ENCODE data around the gene PIGQ. TPM values are rescaled to one million over a fixed set of nuclear protein-coding genes. Genes with fewer than 3 reads are reported as not detected.

The PIGQ gene
- total and polyA plus RNA-seq, 2 of the 8 experiments (the other 6 are each of a cell fraction or from before 2014, with no cell fraction given), result 36.0 to 49.2 TPM

DNA sequence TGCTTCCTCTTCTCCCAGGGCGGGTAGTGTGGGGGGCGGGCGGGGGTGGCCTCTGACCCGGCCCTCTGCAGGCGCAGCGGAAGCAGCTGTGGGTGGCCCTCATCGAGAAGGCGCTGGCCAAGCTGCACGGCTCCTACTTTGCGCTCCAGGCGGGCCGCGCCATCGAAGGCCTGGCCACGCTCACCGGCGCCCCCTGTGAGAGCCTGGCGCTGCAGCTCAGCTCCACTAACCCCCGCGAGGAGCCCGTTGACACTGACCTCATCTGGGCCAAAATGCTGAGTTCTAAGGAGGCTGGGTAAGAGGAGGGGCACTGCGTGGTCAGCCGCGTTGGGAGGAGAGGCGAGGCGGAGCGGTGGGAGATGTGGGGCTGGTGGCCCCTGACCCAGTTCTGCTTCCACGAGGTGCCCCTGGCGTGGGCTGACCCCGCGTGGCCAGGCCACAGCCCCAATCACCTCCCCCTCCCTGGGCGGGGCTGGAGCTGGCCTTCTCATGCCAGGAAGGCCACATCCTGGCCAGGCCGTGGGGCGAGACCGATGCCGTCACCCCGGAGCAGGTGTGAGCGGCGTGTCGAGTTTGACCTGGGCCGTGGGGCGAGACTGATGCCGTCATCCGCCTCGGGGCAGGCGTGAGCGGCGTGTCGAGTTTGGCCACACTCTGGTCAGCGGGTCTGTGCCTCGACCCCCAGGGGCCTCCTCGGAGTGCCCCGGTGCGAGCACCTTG, 20.1 kb upstream of the PIGQ start (continued):
- TF ChIP-seq FOSL1 (IDR thresholded peaks at IDR 0.05; ENCODE audit: insufficient read depth, low read depth, low read length), result 0 out of 2 replicates have a peak, but pooled peaks have one; percentile 53

All from H1 (cell line).